Nephron (organoid): ENCODE data around the gene DYNAP.

ENCODE experiments used
- H3K27ac Mint-ChIP-seq, 3 experiments: 2 replicates each; pipeline ENCODE4 v1.8.0; 2020; ENCODE audit warnings: mixed read lengths in 3 of 3, mild to moderate bottlenecking in 2 of 3, moderate library complexity in 1 of 3
- H3K27me3 Mint-ChIP-seq: 2 replicates; pipeline ENCODE4 v1.8.0; 2021; ENCODE audit warnings: low read depth, mild to moderate bottlenecking, moderate library complexity, mixed read lengths
- H3K36me3 Mint-ChIP-seq: 2 replicates; pipeline ENCODE4 v1.8.0; 2020; ENCODE audit warnings: low read depth, mixed read lengths
- H3K4me1 Mint-ChIP-seq: 2 replicates; pipeline ENCODE4 v1.8.0; 2020; ENCODE audit warnings: mixed read lengths
- H3K4me3 Mint-ChIP-seq, 3 experiments: 2 replicates each; pipeline ENCODE4 v1.8.0; 2020; ENCODE audit warnings: mild to moderate bottlenecking in 3 of 3, mixed read lengths in 3 of 3, moderate library complexity in 2 of 3
- H3K9me3 Mint-ChIP-seq: 2 replicates; pipeline ENCODE4 v1.8.0; 2020; ENCODE audit warnings: mixed read lengths
- CTCF ChIP-seq, 3 experiments: fragments of 200-600 bp; sonication (generic); IDR thresholded peaks; one replicate each; pipeline ENCODE4 v1.5.0; 2021; ENCODE audit warnings: antibody characterized with exemption in 3 of 3; ENCODE audit not compliant: unreplicated experiment in 3 of 3

The DYNAP gene

GRCh38 chr18:54612237-54612636 is 21.2 kb downstream of the DYNAP start:
- no peaks in the 10 kb centered on the region for H3K36me3 Mint-ChIP-seq
- H3K27me3 Mint-ChIP-seq: no peaks in the 10 kb centered on the region
- no peak overlapping the region for H3K27ac Mint-ChIP-seq
- no peak overlapping the region for H3K4me3 Mint-ChIP-seq
- H3K4me1 Mint-ChIP-seq: no peaks in the 10 kb centered on the region
- no peaks in the 10 kb centered on the region for H3K9me3 Mint-ChIP-seq
- no peak for TF ChIP-seq CTCF (IDR thresholded peaks at IDR 0.05; ENCODE audit: unreplicated experiment in 3 of 3)

- no peak overlapping the region for H3K4me3 Mint-ChIP-seq
- no peaks in the 10 kb centered on the region for H3K9me3 Mint-ChIP-seq
- no peak overlapping the region for H3K27ac Mint-ChIP-seq
- H3K36me3 Mint-ChIP-seq: no peaks in the 10 kb centered on the region
- no peaks in the 10 kb centered on the region for H3K27me3 Mint-ChIP-seq
- no peaks in the 10 kb centered on the region for H3K4me1 Mint-ChIP-seq
- TF ChIP-seq CTCF (IDR thresholded peaks at IDR 0.05; ENCODE audit: unreplicated experiment in 3 of 3): no peak
Observed at GRCh38 chr18:54613174-54613573, 22.1 kb downstream of the DYNAP start.

GRCh38 chr18:54616220-54616848 is 25.3 kb downstream of the DYNAP start:
- no peak overlapping the region for H3K4me3 Mint-ChIP-seq
- H3K27ac Mint-ChIP-seq: no peak overlapping the region
- no peak for TF ChIP-seq CTCF (IDR thresholded peaks at IDR 0.05; ENCODE audit: unreplicated experiment in 3 of 3)
- H3K4me1 Mint-ChIP-seq: no peaks in the 10 kb centered on the region
- no peaks in the 10 kb centered on the region for H3K36me3 Mint-ChIP-seq
- peaks cover 8% of the 10 kb centered on the region for H3K9me3 Mint-ChIP-seq
- no peaks in the 10 kb centered on the region for H3K27me3 Mint-ChIP-seq

GRCh38 chr18:54622084-54622483 is 31.0 kb downstream of the DYNAP start:
- H3K27me3 Mint-ChIP-seq: no peaks in the 10 kb centered on the region
- H3K4me1 Mint-ChIP-seq: no peaks in the 10 kb centered on the region
- no peaks in the 10 kb centered on the region for H3K36me3 Mint-ChIP-seq
- no peak overlapping the region for H3K4me3 Mint-ChIP-seq
- no peak for TF ChIP-seq CTCF (IDR thresholded peaks at IDR 0.05; ENCODE audit: unreplicated experiment in 3 of 3)
- peaks cover 31% of the 10 kb centered on the region for H3K9me3 Mint-ChIP-seq
- H3K27ac Mint-ChIP-seq: no peak overlapping the region

GRCh38 chr18:54626779-54627178 is 35.7 kb downstream of the DYNAP start:
- H3K4me3 Mint-ChIP-seq: no peak overlapping the region
- H3K27me3 Mint-ChIP-seq: no peaks in the 10 kb centered on the region
- no peak for TF ChIP-seq CTCF (IDR thresholded peaks at IDR 0.05; ENCODE audit: unreplicated experiment in 3 of 3)
- H3K9me3 Mint-ChIP-seq: peaks cover 25% of the 10 kb centered on the region
- no peaks in the 10 kb centered on the region for H3K4me1 Mint-ChIP-seq
- H3K27ac Mint-ChIP-seq: no peak overlapping the region
- no peaks in the 10 kb centered on the region for H3K36me3 Mint-ChIP-seq

GRCh38 chr18:54630963-54631362 is 39.9 kb downstream of the DYNAP start:
- H3K9me3 Mint-ChIP-seq: peaks cover 8% of the 10 kb centered on the region
- H3K27me3 Mint-ChIP-seq: no peaks in the 10 kb centered on the region
- no peaks in the 10 kb centered on the region for H3K36me3 Mint-ChIP-seq
- H3K4me3 Mint-ChIP-seq: no peak overlapping the region
- no peak overlapping the region for H3K27ac Mint-ChIP-seq
- TF ChIP-seq CTCF (IDR thresholded peaks at IDR 0.05; ENCODE audit: unreplicated experiment in 3 of 3): no peak
- no peaks in the 10 kb centered on the region for H3K4me1 Mint-ChIP-seq
